Transverse colon (tissue), 3 donors: ENCODE data around the gene IMMT.

Experiments used
- CTCF ChIP-seq, 5 experiments: fragments of 200-600 bp in 3 of 5; fragments of 450-650 bp in 2 of 5; sonication (generic) in 3 of 5; IDR thresholded peaks; 1 replicate in 2 of 5; 2 replicates in 3 of 5; pipeline ENCODE4 v1.5.1; 2016 to 2017; ENCODE audit warnings: antibody characterized with exemption in 5 of 5, inconsistent platforms in 3 of 5, mild to moderate bottlenecking in 2 of 5, moderate library complexity in 1 of 5
- POLR2A ChIP-seq: fragments of 450-650 bp; IDR thresholded peaks from one replicate; pipeline ENCODE4 v1.6.1; 2016; ENCODE audit warnings: antibody characterized with exemption, mild to moderate bottlenecking, moderate library complexity

DNA sequence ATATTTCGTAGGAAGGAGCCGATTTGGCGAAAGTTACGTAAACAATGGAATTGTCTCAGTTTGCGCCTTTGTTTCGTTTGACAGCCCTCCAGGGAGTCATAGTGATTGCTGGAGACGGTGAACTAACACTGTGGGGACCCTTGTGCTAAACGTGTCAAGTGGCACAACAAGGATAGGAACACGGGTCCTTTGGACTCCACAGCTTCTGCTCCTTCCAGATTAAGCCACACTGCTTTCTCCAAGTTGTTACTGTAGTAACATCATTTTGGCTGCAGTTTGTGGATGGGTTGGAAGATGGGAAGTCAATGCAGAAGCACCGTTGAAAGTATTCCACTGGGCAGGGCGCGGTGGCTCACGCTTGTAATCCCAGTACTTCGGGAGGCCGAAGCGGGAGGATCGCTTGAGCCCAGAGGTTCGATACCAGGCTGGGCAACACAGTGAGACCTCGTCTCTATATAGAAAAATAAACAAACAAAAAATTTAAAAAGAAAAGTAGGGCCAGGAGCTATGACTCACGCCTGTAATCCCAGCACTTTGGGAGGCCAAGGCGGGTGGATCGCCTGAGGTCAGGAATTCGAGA, 636 bp upstream of the IMMT start:
- TF ChIP-seq POLR2A (no peak), CTCF (IDR thresholded peaks at IDR 0.05) (no peak)
